HG02970 (cell line): ENCODE measurements around the gene GRM7.

ENCODE experiments used
- ATAC-seq: cut with Tn5 transposase; IDR thresholded peaks from one replicate; pipeline ENCODE4 v1.9.1; 2021; ENCODE audit warnings: mild to moderate bottlenecking, moderate library complexity, moderate number of reproducible peaks; ENCODE audit not compliant: unreplicated experiment, low FRiP score

Gene GRM7

DNA sequence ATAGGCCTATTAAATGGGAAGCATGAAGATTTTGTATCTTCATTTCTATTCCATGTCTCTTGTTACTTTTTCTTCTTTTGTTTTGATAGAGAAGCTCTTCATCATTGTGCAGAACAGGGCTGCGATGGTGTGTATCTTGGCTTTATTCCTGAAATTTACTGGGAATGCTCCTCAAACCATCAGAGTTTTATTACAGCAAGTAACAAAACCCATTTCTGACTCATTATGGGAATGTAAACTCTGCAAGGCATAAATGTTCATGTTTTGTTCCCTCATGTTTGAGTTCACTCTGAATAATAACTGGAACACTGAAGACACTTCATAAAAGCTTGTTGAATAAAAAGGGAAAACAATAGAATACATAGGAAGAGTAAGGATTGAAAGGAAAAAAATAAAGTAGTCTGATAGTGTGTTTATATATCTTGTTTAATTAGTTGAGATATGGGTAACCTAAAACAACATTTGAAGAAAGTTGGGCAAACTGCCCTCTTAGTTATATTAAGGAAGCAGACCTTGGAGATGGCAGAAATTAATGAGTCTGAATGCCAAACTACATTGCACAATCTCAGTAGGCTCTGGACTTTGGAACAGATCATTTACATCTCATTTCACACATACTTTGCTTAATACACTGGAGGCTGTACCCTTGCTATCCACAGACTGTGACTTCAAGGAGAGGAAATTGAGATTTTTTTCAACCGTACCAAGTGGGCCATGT, 521.5 kb downstream of the GRM7 start:
- no peak for ATAC-seq

DNA sequence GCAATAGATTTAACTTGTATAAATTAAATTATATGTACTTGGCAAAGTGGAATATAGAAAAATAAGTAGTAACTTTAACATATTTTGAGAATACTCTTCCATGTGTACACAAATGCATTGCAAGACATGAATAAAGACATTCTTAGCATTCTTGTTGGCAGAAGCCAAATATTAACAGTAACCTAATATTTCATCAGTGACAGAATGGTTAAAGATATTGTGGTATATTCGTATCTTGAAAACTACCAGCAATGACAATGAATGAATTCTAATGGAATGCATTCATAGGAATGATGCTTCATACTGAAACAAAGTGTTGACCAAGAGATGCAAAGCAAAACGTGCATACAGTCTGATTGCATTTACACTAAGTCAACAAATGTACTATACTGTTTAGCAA, 524.7 kb downstream of the GRM7 start:
- no peak for ATAC-seq

DNA sequence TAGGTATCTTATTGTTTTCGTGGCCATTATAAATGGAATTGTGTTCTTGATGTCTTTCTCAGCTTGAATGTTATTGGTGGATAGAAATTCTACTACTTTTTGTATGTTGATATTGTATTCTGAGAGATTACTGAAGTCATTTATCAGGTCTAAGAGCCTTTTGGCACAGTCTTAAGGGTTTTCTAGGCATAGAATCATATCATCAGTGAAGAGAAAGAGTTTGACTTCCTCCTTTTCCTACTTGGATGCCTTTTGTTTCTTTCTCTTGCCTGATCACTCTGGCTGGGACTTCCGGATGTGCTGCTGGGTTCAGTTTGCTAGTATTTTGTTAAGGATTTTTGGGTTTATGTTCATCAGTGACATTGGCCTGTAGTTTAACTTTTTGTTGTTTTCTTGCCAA, 527.1 kb downstream of the GRM7 start:
- ATAC-seq = no peak

DNA sequence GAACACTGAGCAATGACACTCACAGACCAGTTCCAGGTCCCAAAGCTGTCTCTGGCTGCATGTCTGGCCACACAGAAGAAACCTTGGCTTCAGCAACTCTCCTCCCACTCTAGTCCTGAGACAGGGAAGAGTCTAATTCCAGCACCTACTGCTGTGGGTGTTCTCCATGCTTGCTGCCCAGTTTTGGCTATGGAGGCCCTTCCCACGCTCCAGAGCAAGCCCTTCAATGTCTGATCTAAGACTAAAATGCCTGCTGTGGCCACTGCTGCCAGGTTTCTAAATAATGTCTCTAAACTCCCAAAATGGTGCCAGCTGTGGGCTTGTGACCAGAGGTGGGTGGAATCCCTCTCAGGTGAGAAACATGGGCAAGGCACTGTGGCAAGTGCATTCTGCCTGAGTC, 531.3 kb downstream of the GRM7 start:
- no peak for ATAC-seq

DNA sequence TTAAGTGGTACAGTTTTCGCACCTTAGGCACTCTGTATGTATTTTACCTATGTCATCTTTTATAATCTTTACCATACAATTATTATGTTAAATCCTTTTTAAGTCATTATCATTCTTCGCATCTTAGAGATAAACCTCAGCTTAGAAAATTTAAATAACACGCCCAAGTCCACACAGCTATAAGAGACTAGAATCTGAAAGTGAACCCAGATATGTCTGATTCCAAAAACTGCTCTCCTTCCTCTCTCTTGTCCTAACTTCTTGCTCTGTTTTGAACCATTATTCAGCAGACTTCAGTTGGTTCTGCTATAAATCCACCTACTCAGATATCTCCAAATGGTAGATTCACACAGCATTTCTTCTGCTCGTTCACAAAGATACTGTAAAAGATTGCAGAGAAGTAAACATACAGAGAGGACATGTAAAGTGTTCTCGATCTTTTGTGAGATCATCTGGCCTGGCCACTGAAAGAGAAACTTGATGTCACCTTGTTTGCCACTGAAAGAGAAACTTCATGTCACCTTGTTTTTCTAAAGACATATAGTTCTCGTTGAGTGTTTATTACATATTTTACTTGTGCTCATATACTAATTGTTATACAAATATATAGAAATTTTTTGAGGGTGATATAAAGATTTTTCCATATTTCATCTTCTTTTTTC, 533.2 kb downstream of the GRM7 start:
- no peak for ATAC-seq

DNA sequence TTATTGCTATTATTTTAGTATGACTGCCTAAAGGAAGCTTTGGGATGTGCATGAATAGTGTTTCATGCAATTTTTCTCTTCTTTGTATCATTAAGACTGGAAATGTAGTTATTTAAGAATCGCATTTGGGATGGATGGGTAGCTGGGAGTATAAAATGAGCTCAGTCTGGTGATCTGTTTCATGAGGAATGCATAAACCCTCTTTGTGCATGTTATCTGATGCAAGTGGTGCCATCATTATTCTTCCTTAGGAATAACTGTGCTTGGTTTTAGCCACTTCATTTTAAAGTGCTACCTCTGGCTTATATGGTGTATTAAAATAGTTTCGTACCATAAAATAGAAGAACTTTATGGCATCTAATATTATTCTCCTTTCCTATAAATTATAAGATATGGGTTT, 535.6 kb downstream of the GRM7 start:
- ATAC-seq = no peak

DNA sequence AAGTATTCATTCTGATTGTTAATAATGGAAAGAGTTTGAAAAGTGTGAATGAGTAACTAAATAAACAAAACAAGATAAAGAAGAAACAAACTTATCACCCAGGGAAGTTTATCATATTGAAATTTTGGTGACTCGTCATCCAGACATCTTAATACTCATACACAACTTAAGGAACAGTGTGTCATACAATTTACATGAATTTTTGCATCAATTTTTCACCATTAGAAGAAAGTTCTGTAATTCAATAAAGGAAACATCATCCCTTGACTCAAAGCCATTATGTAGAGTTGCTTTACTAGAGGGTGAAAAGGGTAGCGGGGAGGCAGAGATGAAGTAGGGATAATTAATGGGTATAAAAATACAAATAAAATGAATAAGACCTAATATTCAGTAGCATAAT, 536.2 kb downstream of the GRM7 start:
- ATAC-seq = no peak

DNA sequence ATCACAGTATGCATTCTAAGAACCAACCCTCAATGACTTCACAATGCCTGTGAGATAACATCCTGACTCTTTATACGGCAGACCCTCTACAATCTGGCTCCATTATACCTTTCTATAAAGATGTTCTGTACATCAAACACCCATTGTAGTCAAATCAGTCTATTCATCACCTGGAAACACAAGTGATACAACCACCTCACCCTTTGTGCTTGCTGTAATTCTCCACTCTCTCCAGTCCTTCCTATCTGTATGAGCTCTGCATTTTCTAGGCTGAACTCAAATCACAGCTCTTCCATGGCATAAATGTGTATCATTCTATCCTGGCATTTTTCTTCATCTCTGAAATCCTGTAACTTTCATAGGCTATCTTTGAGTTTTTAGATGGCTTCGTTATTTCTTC, 539.4 kb downstream of the GRM7 start:
- ATAC-seq = no peak

DNA sequence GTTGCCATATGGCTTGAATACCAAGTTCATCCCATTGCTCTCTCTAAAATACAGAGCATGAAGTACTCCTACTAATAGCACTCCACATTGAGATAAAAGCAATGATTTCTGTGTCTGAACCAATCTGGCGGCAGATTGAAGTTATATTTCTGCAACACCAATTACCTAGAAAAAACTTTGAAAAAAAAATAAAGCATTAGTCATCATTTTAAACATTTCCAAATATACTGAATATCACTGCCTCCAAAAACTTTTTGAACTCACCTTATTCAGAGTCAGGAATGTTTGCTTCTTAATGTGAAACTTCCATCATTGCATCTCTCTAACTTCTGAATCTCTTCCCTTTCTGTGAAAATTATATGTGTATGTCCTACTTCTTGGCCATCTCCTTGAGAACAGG, 540.5 kb downstream of the GRM7 start:
- no peak for ATAC-seq

DNA sequence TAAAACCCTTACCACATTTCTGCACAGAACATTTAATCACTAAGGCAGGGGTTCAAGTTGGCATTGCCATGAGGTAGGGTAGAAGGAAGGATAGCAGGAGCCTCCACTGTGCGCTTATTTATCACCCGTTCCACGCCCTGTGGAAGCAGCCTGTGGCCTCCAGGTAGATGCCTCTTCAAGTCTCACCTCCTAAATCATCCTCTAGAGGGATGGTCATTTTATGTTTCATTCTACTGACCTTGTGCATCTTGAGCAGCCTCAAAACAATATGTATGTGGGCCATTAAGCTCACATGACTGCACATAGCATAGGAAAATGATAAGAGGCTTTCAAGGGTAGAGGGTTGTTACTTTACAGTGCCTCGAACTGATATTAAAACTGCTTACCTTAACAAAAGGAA, 546.2 kb downstream of the GRM7 start:
- no peak for ATAC-seq

DNA sequence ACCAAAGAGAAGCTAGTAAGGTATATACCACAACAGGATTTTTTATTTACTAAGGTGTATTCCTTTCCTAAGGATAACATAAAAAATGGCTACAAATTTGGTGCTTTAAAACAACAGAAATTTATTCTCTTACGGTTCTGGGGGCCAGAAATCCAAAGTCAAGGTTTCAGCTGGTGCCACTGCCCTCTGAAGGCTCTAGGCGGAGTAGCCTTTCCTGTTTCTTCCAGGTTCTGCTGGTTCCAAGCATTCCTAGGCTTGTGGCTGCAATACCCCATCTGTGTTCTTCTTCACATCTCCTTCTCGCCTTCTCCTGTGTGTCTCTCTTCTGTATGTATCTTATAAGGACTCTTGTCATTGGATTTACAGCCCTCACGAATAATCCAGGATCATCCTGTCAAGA, 549.9 kb downstream of the GRM7 start:
- ATAC-seq = no peak

DNA sequence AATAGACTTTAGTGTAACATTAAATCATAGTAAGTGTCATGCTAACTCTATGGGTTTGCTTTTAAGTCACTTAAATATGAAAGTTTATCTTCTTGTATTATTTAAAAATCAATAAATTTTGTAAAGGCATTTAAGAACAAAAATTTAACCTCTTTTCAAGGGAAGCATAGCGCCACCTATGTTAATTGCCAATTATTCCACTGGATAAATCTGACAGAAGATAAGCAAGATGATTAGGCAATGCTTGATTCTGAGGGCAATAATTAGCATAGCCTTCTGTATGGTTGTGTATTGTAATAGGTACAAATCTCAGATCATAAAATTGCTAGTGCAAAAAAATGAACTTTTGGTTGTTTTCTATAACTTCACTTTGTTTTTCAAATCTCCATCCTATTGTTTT, 560.1 kb downstream of the GRM7 start:
- no peak for ATAC-seq

DNA sequence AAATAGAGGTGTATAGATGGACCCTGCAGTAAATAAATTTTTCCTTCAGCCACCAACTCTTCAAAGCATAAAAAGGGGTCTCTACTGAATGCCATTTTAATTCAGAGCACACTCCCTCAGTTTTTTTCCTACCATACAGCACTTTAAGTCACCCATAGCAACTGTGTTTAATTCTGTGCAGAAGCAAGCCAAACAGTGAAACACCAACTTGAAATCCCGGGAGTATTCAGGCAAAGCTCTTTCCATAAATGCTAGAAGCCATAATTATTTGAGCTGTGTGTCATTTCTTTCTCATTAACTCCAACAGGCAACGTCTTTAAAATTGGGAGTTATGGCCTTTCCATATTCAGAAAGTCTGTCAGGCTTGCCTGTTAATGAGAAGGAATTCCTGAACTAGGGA, 562.1 kb downstream of the GRM7 start:
- ATAC-seq = no peak

DNA sequence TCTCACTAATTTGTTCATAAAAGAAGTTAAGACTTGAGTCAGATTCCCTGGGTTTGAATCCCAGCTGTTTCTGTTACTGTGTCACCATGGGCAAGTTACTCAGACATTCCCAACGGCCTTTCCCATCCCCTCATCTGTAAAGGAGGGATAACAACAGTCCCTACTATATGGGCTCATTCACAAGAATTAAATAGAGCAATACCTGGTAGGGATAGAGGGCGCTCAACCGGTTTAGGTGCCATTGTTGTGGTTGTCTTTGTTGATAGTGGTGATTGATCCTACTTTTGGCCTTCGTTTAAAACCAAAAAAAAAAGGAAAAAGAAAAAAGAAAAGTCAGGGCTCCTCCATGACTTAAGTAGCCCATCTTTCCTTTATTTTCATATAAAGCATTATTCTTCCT, 563.1 kb downstream of the GRM7 start:
- ATAC-seq = no peak

DNA sequence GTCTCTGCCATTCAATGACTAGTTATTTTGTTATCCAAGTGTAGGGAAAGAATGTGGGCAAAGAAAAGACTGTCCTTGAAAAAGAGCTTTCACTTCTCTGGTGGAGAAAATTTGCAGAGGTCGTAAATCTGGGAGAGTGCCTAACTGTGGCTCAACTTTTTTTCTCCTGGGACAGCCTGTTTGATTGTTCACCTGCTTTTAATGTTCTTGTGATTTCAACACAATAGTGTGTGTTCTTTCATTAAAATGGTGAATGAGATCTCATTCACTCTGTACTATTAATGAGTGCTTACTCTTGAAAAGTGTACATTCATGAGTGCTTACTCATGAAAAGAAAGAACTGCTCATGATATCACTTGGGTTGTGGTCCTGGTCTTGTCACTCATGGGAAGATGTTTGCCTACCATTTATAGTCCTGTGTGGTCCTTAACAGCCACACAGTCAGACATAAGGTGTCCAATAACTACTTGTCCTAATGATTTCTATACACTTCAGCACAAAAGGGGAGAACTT, 567.3 kb downstream of the GRM7 start:
- no peak for ATAC-seq

DNA sequence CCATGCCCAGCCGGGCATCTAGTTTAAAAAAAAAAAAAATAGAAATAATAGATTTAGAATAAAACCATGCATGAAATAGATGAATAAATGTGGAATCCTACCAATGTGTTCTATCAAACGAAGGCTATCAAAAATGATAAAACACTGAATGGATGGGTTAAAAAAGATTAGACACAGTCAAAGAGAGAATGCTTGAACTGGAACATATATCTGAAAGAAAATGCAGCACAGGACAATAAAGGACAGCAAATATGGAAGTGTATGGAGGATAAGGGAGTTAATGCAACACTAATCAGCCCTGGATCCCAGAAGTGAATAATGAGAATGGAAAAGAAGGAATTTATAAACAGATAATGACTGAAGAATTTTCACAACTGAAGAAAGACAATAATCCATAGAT, 571.7 kb downstream of the GRM7 start:
- no peak for ATAC-seq

DNA sequence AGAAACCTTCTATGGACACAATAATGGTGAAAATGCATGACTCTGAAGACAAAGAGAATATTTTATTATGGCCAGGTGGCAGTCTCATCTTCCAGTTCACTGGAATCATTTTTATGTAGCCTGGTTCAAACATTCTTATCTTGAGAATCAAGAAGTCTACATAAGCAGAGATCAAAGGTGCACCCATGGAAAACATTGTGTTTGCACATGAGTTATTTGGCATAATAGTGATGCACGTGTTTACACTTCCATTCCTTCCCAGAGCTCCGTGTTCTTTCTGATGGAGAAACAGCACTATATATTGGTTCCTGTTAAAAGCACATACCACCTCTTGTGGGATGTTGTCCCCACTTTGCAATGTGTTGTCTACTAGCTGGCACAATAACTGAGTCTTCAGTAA, 572.2 kb downstream of the GRM7 start:
- no peak for ATAC-seq

DNA sequence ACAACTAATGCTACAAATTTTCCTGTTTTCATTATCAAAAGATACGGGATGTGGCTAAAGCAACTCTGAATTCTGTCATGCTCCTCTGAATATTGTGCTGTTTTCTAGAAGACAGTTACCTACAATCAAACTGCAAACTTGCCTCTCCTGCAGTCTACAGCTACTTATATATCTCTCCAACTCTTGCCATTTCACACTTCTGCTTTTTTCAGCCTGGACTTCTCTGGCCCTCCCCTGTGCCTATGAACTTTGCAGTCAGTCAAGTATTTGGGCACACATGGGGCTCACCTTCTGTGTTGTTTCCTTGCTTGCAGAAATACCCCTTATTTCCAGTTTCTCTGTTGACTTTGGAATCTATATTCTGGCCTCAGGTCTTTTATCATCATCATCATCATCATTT, 575.6 kb downstream of the GRM7 start:
- ATAC-seq = no peak

DNA sequence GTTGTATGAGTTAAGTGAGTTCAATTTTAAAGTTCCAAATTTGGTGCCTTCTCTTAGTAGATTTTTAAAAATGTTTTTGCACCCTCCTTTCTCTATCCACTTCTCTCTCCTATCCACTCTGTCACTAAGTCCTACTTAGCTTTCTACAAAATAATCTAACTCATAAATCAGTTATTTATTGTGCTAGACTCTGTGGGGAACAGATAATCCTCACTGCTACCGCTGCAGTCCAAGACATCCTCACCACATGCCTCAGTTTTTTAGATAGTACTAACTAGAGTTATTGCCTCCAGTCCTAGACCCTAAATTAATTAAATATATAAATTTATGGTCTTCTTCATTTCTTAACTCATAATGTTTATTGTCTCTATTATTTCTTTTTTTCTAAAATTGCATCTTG, 576.3 kb downstream of the GRM7 start:
- ATAC-seq = no peak

DNA sequence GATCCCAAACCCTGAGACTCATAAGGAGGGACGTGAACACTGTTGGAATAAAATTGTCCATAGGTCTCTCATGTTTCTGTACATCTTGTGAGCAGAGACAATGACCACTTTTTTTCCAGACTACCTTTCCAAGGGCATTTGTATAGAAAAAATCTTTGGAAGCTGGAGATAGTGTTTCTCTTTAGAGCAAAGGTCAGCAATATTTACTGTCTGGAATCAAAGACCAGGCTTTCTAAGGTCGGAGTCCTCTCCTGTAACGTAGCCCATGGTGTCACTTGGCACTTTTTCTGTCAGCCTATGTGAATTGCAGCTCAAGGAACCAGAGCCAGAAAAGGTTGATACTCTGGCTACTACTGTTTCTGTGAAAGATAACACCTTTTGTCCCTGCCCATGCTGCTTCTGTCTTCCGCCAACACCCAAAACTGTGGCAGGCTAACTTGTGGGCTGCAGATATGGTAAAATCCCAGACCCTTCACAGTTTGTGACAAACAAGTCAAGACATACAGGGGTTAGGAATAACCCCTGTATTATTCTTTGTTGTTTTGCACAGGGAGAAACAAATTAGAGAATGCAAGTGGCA, 578.3 kb downstream of the GRM7 start:
- ATAC-seq = no peak

DNA sequence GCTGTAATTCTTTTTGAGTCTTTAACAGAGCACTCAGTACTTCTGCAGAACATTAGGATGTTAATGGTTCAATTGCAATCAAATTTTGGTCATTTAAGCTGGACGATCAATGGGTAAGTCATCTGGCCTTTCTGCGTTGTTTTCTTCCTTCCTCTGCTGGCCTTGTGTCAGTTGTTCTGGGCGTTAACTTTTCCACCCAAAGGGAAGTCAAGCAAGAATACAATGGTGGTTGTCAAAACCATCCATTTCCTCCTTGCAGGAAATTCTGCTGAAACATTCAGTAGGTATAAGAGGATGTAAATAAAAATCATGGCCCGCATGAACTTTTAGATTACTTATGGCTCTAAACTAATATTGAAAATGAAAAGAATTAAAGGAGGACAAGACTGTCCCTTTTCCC, 584.0 kb downstream of the GRM7 start:
- no peak for ATAC-seq

DNA sequence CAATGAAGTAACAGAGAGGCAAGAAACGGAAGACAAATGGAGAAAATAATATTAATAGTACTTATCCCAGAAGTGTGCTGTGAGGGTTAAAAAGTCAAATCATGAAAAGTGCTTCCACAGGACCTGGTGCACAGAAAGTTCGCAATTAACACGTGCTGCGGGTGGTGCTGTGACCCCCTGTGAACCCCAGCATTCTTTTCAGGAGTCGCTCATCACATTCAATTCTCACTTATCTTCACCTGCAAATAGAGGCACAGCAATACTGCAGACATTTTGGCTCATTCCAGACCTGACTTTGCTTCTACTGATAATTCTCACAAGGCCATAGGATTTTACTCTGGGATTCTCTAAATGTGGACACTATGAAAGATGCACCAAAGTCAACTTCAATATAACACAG, 584.4 kb downstream of the GRM7 start:
- ATAC-seq = no peak
